DND-41 (cell line): Measurements from ENCODE around the gene OR8S1.

Source experiments
- ATAC-seq: fragments of 200-7000 bp; cut with Tn5 transposase; 3 replicates; pipeline ENCODE4 v1.9.1; 2021; ENCODE audit warnings: low read depth; ENCODE audit not compliant: insufficient read depth
- DNase-seq: peaks from one replicate; pipeline ENCODE4 v3.0.0-alpha.2; 2020
- H2AFZ ChIP-seq: 2 replicates; pipeline ENCODE4 v1.6.0; 2012; ENCODE audit warnings: low read depth, low read length
- H3K27ac ChIP-seq: 2 replicates; pipeline ENCODE4 v1.5.1; 2012; ENCODE audit warnings: low read length, inconsistent platforms
- H3K27me3 ChIP-seq: fragments of 200-600 bp; sonication (generic); 2 replicates; pipeline ENCODE4 v1.6.0; 2012; ENCODE audit warnings: low read length, mild to moderate bottlenecking, inconsistent platforms; ENCODE audit not compliant: insufficient read depth, poor library complexity
- H3K36me3 ChIP-seq: 2 replicates; pipeline ENCODE4 v1.5.1; 2012; ENCODE audit warnings: low read length, inconsistent platforms; ENCODE audit not compliant: insufficient read depth
- H3K4me1 ChIP-seq: 2 replicates; pipeline ENCODE4 v1.5.1; 2012; ENCODE audit warnings: mild to moderate bottlenecking, low read length; ENCODE audit not compliant: insufficient read depth
- H3K4me2 ChIP-seq: 2 replicates; pipeline ENCODE4 v1.6.0; 2012; ENCODE audit warnings: mild to moderate bottlenecking, moderate library complexity, low read length, inconsistent platforms; ENCODE audit not compliant: insufficient read depth
- H3K4me3 ChIP-seq, 2 experiments: fragments of 200-600 bp in 1 of 2; shearing (Covaris generic) in 1 of 2; 2 replicates each; pipeline ENCODE4 v1.5.1; 2012 to 2016; ENCODE audit warnings: inconsistent platforms in 2 of 2, low read length in 2 of 2, mild to moderate bottlenecking in 2 of 2, low read depth in 1 of 2, moderate library complexity in 1 of 2
- H3K79me2 ChIP-seq: 2 replicates; pipeline ENCODE4 v1.6.0; 2012; ENCODE audit warnings: low read length, inconsistent platforms; ENCODE audit not compliant: insufficient read depth
- H3K9ac ChIP-seq: 2 replicates; pipeline ENCODE4 v1.6.0; 2012; ENCODE audit warnings: low read depth, mild to moderate bottlenecking, inconsistent platforms, low read length, moderate library complexity
- H3K9me3 ChIP-seq: 2 replicates; pipeline ENCODE4 v1.5.1; 2012; ENCODE audit warnings: low read length, moderate library complexity, mild to moderate bottlenecking, inconsistent platforms; ENCODE audit not compliant: insufficient read depth, severe bottlenecking
- H4K20me1 ChIP-seq: 2 replicates; pipeline ENCODE4 v1.6.0; 2012; ENCODE audit warnings: low read length; ENCODE audit not compliant: insufficient read depth
- EZH2 ChIP-seq: IDR thresholded peaks from 3 replicates; pipeline ENCODE4 v1.6.1; 2012; ENCODE audit warnings: borderline replicate concordance, low read depth, mild to moderate bottlenecking, moderate library complexity, low read length, inconsistent platforms; ENCODE audit not compliant: severe bottlenecking
- TF ChIP-seq, protein P1 (sequence below): IDR thresholded peaks from 2 replicates; pipeline ENCODE4 v1.5.1; 2012; ENCODE audit warnings: borderline replicate concordance, low read length, moderate library complexity, mild to moderate bottlenecking; ENCODE audit not compliant: poor library complexity, severe bottlenecking; ENCODE audit errors: extremely low read depth

OR8S1 gene

DNA sequence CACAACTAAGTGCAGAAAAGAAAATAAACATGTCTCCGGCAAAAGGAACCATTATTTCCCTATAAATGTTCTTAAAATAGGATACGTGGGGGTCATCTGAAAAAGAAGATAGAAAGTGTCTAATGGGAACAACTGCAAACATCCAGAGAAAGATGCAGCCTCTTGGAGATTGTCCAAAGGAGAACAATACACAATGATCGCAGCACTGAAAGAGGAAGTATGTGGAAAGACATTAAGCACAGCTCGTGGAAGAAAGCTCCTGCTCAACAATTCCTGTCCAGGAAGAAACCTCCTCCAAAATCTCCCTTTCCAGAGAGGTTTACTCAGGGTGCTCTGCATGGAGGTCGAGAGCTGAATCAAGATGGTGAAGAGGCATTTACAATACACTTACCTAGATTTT is 46.9 kb downstream of the OR8S1 start:
- no peak overlapping the region for H3K4me2 ChIP-seq
- TF ChIP-seq, protein P1, sequence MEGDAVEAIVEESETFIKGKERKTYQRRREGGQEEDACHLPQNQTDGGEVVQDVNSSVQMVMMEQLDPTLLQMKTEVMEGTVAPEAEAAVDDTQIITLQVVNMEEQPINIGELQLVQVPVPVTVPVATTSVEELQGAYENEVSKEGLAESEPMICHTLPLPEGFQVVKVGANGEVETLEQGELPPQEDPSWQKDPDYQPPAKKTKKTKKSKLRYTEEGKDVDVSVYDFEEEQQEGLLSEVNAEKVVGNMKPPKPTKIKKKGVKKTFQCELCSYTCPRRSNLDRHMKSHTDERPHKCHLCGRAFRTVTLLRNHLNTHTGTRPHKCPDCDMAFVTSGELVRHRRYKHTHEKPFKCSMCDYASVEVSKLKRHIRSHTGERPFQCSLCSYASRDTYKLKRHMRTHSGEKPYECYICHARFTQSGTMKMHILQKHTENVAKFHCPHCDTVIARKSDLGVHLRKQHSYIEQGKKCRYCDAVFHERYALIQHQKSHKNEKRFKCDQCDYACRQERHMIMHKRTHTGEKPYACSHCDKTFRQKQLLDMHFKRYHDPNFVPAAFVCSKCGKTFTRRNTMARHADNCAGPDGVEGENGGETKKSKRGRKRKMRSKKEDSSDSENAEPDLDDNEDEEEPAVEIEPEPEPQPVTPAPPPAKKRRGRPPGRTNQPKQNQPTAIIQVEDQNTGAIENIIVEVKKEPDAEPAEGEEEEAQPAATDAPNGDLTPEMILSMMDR = no peak
- no peak for TF ChIP-seq EZH2
- DNase-seq (no peak), ATAC-seq (no peak)
- no peak overlapping the region for H3K27ac ChIP-seq
- no peak overlapping the region for H3K4me3 ChIP-seq
- H3K9me3 ChIP-seq = no peaks in the 10 kb centered on the region
- no peaks in the 10 kb centered on the region for H4K20me1 ChIP-seq
- no peaks in the 10 kb centered on the region for H3K36me3 ChIP-seq
- no peak overlapping the region for H2AFZ ChIP-seq
- no peak overlapping the region for H3K9ac ChIP-seq
- no peaks in the 10 kb centered on the region for H3K4me1 ChIP-seq
- H3K79me2 ChIP-seq = no peaks in the 10 kb centered on the region
- H3K27me3 ChIP-seq = peaks cover 7% of the 10 kb centered on the region
